IMR-90 (cell line): ENCODE results near the gene ZBP1.

Experiments
- CHD1 ChIP-seq: IDR thresholded peaks from 2 replicates; pipeline ENCODE4 v1.6.1; 2012; ENCODE audit warnings: low read depth, low read length, improper control_type of control experiment
- FOS ChIP-seq: fragments of 150-350 bp; IDR thresholded peaks from 2 replicates; pipeline ENCODE4 v1.6.1; 2016; ENCODE audit warnings: low read depth, low read length
- MAFK ChIP-seq: IDR thresholded peaks from 2 replicates; pipeline ENCODE4 v1.6.1; 2012; ENCODE audit warnings: low read depth, low read length, improper control_type of control experiment
- MAZ ChIP-seq: IDR thresholded peaks from 2 replicates; pipeline ENCODE4 v1.6.1; 2012; ENCODE audit warnings: low read depth, mild to moderate bottlenecking, low read length, improper control_type of control experiment, moderate library complexity, borderline replicate concordance
- NFE2L2 ChIP-seq: fragments of 150-350 bp; IDR thresholded peaks from 2 replicates; pipeline ENCODE4 v1.6.1; 2016; ENCODE audit warnings: low read depth, mild to moderate bottlenecking, low read length
- POLR2A ChIP-seq: IDR thresholded peaks from 2 replicates; pipeline ENCODE4 v1.6.1; 2012; ENCODE audit warnings: mild to moderate bottlenecking, low read depth, low read length
- RAD21 ChIP-seq: IDR thresholded peaks from 2 replicates; pipeline ENCODE4 v1.6.1; 2012; ENCODE audit warnings: low read length, improper control_type of control experiment
- RFX5 ChIP-seq: IDR thresholded peaks from 2 replicates; pipeline ENCODE4 v1.8.0; 2012; ENCODE audit warnings: low read depth, mild to moderate bottlenecking, low read length, moderate library complexity
- SMC3 ChIP-seq: fragments of 150-350 bp; IDR thresholded peaks from 2 replicates; pipeline ENCODE4 v1.6.1; 2016; ENCODE audit warnings: low read depth, mild to moderate bottlenecking, antibody characterized with exemption, low read length, moderate library complexity
- TF ChIP-seq, protein P1 (sequence below): conservative IDR thresholded peaks from 2 replicates; pipeline ENCODE4 v1.5.1; 2012; ENCODE audit warnings: mild to moderate bottlenecking, low read depth, low read length, improper control_type of control experiment
- TF ChIP-seq, protein P2 (sequence below): fragments of 150-350 bp; IDR thresholded peaks from 2 replicates; pipeline ENCODE4 v1.6.1; 2016; ENCODE audit warnings: low read depth, mild to moderate bottlenecking, low read length, moderate library complexity, borderline replicate concordance

DNA sequence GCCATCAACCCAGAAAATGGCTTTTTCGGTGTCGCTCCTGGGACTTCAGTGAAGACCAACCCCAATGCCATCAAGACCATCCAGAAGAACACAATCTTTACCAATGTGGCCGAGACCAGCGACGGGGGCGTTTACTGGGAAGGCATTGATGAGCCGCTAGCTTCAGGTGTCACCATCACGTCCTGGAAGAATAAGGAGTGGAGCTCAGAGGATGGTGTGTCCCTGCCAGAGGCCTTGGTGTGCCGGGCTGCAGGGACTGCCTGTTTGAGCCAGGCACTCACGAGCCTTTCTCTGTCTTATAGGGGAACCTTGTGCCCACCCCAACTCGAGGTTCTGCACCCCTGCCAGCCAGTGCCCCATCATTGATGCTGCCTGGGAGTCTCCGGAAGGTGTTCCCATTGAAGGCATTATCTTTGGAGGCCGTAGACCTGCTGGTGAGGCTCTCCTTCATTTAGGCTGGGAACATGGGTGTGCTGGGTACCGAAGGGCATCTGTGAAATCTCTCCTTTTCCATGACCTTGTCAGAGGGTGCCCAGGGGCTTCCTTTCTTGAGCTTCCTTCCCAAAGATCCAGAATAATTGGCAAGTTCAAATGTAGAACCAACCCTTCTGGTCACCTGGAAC is 55.9 kb downstream of the ZBP1 start:
- TF ChIP-seq MAFK (no peak), POLR2A (no peak), MAZ (no peak), NFE2L2 (no peak), FOS (no peak), RAD21 (no peak), RFX5 (no peak), CHD1 (no peak), SMC3 (no peak)
- TF ChIP-seq, protein P1, sequence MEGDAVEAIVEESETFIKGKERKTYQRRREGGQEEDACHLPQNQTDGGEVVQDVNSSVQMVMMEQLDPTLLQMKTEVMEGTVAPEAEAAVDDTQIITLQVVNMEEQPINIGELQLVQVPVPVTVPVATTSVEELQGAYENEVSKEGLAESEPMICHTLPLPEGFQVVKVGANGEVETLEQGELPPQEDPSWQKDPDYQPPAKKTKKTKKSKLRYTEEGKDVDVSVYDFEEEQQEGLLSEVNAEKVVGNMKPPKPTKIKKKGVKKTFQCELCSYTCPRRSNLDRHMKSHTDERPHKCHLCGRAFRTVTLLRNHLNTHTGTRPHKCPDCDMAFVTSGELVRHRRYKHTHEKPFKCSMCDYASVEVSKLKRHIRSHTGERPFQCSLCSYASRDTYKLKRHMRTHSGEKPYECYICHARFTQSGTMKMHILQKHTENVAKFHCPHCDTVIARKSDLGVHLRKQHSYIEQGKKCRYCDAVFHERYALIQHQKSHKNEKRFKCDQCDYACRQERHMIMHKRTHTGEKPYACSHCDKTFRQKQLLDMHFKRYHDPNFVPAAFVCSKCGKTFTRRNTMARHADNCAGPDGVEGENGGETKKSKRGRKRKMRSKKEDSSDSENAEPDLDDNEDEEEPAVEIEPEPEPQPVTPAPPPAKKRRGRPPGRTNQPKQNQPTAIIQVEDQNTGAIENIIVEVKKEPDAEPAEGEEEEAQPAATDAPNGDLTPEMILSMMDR = no peak
- TF ChIP-seq, protein P2, sequence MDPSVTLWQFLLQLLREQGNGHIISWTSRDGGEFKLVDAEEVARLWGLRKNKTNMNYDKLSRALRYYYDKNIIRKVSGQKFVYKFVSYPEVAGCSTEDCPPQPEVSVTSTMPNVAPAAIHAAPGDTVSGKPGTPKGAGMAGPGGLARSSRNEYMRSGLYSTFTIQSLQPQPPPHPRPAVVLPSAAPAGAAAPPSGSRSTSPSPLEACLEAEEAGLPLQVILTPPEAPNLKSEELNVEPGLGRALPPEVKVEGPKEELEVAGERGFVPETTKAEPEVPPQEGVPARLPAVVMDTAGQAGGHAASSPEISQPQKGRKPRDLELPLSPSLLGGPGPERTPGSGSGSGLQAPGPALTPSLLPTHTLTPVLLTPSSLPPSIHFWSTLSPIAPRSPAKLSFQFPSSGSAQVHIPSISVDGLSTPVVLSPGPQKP = no peak
